NCI-H1436 treated with DMSO at 0.1 percent for 48 hours (cell line): ENCODE results near the gene DPYSL5.

Experiments
- DNase-seq: peaks from one replicate; lab custom pipeline; 2025; lab: John Stamatoyannopoulos, UW

The DPYSL5 gene

DNA sequence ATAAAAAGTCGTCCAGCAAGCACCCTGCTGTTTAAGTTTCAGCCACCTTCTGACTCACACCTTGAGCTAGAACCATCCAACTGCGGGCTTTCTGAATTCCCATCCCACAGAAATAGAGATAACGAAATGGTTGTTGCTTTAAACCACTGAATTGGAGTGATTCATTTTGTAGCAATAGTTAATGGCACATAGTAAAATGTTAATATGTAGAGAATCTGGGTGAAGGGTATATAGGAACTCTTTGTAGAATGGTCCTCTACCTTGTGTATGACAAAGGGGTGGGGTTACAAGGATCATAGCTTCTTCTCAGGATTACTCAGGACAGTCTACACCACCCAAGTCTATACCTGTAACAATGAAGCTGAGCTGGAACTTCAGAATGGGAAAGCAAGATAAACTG lies 120.1 kb downstream of the DPYSL5 start:
- no peak for DNase-seq

DNA sequence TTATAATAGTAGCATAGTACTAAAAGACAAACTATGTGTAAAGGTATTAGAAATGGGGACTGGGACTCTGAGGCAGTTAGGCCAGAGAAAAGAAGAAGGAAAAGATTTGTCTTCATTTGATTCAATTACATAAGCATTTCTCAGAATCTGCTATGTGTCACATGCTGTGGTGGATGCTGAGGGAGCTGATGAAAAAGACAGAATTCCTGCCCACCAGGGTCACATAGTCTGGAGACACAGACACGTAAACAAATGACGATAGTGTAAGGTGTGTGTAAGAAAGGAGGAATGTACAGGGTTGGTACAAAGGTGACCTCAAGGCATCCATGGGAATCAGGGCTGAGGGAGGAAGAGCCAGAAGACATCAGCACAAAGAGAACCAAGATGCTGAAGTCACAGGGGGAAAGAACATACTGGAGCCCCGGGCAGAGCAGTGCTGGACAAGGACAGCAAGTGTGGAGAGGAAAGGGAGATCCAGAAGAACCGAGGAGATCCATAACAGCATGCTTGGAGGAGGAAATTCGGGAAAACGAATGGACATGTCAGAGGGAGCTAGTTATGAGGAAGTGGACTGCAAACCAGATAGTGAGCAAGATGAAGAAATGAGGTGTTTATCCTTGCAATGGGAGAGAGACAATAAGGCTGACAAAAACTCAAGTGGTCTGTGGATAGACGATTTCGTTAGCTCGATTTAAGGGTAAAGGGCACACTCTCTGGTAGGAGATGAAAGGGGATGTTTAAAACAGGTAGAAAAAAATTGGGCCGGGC lies 121.3 kb downstream of the DPYSL5 start:
- no peak for DNase-seq

DNA sequence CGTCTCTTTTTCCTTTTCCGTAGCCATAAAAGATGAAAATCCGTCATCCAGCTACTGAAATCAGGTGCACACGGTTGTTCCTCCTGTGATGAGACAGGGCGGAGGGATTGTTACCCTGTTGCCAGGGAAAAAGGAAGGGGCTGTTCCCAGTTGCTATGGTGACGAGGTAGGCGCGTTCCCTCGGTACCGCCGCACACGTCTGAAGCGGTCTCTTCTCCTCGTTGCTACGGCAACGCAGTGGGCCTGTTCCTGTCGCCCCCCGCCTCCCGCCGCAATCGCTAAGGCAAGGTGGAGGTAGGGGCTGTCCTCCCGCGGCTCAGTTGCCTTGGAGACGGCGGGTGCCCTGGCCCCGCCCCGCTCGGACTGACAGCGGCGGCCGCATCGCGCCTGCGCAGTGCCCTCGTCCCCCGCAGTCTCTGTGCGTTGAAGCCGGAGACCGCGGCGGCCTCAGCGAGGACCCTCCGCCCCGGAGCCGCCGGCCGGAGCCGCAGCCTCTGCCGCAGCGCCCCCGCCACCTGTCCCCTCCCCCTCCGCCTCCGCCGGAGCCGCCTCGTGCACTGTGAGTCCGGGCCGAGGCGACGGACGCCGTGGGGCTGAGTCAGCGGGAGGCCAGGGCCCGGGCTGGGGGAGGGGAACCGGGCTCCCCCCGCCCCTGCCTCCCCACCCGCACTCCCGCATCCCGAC lies 122.5 kb downstream of the DPYSL5 start, which contains the start of gene MAPRE3:
MAPRE3 (plus strand) TSS at position 394 of the 684 bp plus-strand sequence. CDS start 51,582 bp downstream, outside the sequence.
- peak; percentile 65 for DNase-seq

DNA sequence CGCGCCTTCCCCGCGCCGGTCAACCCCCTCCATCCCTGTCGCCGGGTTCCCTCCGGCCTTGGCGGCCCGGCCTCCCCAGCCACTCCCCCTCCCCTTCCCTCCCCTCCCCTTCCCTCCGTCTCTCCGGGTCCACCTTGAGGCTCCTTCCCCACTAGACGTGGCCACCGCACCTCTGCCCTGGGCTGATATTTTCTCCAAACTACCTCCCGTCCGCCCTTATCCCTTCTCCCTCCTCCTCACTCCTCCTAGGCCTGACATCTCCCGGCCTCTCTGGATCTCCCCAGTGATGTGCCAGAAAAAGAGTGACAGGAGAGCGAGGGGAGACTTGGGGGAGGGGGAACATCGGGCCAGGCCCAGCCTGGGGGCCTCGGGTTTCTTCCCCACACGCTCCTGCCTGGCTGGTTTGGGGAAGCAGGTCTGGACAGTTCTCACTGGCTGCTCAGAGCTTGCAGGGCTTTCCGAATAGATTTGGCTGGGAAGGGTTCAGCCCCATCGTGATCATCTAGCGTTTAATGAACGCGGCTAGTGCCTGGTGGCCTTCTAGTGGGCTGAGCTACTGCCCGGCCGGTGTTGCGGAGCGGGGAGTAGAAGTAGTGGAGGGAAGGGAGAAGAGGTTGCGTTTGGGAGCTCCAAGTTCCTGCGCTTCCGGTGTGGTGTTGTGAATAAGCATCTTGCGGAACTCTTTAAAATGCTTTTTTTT lies 123.1 kb downstream of the DPYSL5 start:
- no peak for DNase-seq

DNA sequence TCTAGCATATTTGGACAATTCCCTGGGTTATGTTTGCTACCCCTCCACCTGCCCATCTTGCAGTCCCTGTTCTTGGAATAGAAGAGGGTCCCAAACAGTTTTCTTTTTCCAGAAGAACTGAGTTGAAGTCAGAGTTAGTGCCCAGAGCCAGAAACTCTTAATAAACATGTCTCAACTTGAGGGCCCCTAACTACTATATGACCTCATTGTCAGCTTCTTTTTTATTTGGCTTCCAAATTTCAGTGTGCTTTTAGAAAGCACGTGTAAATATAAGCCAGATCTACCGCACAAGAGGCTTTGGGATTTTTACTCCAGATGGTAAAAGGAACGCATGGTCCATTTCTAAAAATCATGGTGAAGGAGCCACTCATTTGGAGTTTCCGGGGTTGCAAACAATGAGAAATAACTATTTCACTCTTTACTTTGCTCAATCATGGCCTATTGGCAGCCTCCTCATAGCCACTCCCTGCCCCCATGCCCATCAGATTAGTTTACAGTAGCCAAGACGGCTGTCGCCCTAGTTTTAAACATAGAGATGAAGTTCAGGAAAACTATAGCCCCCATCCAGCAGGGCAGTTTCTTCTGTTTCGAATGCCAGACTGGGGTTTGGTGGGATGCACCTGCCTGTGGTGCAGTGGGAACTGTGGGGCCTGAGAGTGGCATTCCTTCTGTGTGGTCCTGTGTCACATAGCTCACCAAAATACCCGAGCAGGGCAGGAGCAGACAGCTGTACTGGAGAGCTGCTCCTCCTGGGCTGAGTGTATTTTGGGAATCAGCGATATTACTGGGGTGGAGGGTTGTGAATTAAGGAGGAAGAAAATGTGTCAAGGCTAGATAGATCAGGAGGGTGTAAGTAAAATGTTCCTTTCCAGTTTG lies 124.2 kb downstream of the DPYSL5 start:
- no peak for DNase-seq

DNA sequence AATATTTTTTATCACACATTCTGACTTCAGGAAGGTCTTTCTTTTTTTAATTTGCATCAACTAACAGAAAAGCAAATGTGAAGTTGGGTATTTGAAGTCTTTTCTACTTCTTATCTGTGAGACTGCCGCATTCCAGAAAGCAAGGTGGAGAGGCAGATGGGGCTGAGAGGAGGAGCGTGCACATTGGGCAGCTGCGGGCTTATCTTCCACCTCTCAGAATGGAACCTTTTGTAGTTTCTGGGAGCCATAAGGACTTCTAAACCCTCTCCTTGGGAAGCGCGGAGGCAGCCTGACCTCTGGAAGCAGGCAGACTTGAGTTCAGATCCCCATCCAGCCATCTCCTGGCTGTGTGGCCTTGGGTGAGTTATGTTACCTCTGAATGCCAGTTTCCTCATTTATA lies 126.4 kb downstream of the DPYSL5 start:
- no peak for DNase-seq

DNA sequence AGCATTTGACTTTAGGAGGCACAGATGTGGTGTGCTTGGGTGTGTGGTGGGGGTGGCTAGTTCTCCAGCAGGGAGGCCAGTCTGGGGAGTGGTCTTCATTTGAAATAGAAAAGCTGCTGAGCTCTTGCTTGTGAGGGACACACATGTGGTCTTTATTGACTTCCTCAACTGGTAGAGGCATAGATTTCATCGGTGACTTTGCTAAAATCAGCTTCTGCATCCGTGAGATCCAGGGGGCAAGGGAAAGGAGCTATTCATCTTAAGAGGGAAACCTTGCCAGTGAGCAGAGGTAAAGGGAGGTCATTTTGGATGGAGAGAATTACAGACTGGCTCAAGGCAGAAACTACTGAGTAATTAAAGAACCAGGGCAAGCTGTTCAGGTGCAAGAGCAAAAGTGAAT lies 127.2 kb downstream of the DPYSL5 start:
- no peak for DNase-seq

DNA sequence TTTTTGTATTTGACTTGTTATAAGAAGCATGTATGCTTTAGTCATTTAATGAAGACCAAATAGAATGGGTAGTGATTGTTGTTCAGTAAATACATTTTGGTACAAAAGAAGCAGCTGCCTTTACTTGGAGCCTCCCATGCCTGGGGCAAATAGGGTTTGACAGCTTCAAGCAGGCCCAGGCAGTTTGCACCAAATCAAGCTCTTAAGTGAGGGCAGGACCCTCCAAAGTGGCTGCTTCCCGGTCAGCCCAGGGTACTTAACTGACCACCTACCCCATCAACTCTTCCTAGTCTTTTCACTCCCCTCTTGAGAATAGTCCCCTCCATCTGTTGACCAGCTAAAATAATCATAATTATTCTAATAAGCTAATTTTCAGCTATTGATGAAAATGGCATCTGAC lies 127.7 kb downstream of the DPYSL5 start:
- no peak for DNase-seq

DNA sequence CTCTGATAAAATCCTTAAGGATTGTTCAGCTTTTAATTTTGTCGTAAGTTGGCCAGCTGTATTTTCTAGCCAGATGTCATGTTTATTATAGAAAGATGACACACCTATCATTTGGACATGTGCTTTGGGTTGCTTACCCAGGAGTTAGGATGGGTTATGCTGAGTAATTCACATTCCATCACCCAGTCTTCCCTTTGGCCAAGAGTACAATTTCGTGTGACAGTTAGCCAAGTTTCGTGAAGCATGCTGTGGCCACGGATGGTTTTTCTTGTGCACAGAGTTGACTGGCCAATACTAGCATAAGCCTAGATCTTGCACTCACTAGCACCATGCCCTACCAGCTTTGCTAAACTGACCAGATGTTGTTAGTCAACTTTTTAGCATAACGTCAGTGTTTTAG lies 128.3 kb downstream of the DPYSL5 start:
- DNase-seq = no peak

DNA sequence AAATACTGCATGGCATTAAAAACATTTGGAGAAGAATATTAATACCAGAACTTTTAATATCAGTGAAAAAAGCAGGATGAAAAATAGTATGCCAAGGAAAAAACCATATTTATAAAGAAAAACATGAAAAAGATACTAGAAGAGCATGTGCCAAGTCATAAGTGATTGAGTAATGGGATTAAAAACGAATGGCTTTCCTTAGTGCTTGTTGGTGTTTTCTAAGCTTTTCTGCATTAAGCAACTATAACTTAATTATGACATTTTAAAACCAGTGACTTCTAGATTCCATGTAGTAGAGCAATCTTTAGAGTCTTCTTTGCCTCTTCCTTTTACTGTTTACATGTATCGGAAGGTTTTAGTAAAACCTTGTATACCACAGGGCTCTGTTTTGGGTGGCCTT lies 129.1 kb downstream of the DPYSL5 start:
- no peak for DNase-seq

DNA sequence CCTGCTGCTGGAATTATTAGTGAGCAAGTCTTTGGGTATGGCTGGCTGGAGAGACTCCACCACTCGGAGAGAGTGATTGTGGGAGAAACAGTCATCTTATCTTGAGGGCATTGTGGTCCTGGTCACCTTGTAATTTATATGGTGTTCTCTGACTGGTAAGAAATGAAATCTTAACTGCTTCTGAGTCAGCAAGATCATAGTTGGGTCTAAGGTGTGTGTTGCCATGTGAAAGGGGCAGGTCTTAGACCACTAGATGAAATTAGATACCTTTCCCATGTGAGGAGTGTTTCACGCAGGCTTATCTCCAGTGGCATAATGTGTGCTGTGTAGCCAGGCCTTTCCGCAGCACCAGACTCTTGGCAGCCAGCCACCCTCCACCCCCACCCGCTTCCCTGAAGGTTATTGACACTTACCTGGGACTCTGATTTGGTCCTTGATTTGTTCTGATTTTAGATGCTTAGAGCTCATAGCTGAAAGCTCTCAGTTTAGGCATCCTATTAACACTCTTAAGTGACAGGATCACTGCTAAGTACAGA lies 130.2 kb downstream of the DPYSL5 start:
- DNase-seq = no peak

DNA sequence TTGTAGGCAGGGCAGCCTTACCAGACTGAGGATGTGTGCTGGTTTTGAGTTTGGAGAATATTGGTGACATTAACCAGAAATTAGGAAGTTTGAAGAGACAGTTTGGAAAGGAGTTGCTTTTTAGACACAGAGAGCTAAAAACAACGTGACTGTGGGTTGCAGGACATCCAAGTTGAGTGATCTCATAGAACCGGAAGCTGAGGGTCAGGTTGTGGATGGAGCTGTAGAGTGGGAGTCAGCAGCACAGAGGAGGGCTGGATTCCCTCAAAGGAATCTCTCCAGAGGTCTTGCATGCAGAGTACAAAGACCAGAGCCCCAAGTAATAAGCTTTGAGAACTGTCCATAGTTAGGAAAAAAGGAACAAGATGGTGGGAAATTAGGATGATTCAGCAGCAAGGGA lies 131.8 kb downstream of the DPYSL5 start:
- DNase-seq = no peak

DNA sequence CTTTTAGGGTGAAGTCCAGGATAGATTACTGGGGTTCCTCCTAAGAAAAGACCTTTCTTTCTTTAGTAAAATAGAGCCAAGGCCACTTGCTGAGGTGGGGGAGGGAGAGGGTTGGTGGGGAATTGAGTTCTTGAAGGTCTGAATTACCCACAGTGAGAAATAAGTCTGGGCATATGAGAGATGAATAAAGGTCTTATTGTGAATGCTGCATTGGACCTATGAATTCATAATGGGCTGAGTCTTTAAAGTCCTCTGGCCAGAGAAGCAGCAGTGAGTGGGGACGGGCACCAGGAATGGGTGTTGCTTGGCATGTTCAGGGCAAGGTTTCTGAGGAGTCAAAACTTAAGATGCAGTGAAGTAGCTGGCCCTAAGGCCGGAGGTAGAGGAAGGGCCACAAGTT lies 133.0 kb downstream of the DPYSL5 start:
- no peak for DNase-seq

DNA sequence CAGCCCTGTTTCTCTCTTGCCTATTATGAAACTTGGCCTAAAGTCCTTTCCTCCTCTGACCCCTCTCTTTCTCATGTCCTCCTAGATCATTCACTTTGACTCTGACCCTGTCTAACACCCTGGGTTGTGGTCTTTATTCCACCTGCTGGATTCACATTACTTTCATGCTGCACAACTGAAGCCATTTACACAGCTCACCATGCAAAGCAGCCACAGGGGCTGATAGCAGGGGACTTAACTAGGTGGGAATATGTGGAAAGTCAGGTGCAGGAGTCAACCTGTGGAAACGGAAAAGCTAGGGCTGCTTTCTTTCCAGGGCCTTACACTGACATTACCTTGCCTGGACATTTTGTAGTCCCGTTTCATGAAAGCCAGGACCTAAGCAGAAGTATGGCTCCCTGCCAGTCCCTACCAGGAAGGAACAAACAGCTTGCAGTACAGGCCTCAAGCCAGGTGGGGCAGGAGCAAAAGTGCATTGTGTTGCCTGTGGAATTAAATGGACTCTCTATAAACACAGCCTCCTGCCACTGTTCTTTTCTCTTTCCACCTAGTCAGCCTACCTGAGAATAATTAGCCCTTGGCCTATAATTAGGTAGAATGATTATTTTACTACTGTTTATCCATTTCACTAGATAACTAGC lies 134.3 kb downstream of the DPYSL5 start:
- peak; percentile 48 for DNase-seq

DNA sequence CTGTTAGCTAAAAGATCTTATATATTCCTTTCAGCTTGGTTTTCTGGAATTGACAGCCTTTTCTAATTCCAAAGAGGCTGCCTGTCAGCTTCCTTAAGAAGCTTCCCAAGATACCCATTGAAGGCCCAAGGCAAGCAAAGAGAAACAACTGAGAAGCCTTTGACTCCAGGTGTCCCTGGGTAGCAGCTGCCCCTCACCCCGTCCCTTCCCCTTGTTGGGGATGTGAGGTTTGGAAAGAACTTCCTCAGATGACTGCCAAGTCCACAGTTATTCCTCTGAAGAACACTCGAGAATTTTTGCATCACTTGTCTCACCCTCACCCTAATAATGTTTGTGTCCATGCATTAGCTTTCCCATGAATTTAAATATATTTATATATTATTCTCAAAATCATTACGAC lies 135.8 kb downstream of the DPYSL5 start:
- DNase-seq = no peak

DNA sequence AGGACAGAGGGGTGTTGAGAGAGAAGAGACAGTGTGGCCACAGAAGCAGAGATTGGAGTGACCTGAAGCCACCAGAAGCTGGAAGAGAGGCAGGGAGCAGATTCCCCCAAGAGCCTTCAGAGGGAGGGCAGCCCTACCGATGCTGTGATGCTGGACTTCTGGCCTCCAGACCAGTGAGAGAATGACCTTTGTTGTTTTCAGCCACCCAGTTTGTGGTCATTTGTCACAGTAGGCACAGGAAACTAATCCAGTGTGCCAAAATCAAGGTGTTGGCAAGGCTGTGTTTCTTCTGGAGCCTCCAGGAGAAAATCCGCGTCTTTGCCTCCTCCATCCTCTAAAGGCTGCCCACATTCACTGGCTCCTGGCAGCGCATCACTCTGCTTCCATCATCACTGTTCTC lies 137.9 kb downstream of the DPYSL5 start:
- DNase-seq = no peak

DNA sequence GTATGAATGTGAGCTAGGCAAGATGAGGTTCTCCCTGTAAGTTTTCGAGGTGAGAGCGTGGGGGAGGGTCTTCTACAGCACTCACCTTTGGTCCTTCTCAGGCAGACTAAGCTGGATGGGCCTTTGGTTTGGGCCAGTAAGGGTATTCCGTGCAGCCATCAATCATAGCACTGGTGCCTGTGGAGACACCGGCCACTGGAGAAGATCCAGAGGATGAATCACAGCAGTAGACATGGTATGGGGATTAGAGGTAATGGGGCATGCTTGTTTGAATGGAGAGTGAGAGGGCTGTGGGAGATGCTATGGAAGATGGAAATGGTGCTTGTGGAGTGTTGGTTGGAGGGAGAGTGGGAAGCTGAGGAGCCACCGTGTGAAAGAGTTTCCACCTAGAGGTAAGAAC lies 138.6 kb downstream of the DPYSL5 start:
- DNase-seq = no peak

DNA sequence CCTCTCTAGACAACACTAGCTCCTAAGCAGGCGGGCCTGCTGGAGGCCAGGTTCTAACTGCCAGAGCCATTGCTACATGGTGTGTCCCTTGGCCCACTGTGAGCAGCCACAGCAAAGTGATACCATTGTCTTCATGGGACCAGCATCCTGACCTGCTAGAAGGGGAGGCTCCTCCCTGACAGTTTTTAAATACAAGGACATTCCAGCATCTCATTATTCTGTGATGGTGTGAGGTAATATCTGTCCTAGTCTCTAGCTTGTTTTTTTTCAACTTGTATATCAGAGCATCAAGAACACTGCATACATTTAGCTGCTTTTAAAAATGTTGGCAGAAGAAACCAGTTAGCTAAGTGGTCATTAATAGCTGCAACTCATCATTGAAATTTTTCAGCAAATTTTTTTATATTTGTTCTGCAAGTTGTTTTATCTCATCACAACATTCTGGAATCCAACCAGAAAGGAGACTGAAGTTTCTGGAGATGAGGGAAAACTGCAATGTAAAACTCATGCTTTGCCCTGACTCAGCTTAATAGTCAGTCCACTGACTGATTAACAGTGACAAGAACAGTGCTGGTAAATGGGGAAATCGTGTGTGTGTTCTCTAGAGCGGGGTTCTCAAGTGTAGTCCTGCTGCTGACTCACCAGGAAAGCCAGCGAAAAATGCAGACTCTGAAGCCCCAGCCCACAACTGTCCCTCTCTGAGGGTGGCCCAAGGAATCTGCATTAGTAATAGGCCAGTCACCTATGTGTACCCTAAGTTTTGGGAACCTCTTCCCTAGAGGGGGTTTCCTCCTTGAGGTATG lies 140.3 kb downstream of the DPYSL5 start:
- no peak for DNase-seq

DNA sequence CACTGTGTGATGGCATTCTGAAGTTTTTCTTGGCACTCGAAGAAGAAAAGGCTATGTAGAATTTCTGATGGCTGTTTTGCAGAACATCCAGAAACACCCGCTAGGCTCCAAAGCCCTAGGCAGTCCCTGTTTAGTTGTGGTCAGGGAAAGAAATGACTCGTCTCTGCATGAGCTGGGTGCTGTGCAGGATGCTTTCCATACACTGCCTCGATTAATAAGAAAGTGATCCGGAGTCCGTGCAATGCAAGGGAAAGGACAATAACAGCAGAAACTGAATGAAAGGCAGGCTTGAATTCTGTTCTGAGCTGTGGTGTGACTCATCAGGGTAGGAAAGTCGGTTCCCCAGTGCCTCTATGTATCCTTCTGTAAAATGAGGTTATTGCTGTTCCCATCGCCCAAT lies 141.2 kb downstream of the DPYSL5 start:
- no peak for DNase-seq

DNA sequence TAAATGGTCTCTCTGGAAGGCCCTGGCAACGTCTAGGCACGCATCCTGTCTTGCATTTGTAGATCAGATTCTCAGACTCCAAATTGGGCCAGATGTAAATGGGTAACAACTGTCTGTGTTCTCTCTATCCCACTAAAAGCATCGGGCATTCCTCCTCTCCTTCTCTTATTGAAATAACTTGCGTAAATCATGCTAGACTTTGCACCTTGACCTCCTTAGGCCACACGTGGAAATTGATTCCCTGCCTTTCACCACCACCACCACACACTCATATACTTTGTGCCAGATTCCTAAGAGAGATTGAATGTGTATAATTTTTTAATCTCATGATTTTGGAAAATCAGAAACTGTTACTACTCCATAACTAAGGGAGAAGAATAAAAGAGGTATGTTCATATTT lies 143.8 kb downstream of the DPYSL5 start:
- DNase-seq = no peak
